HG03135 (cell line): Measurements from ENCODE around the gene AGGF1.
A peak's percentile ranks its signal among the peaks of the same experiment; 100 is the strongest.
"Not testable (repeated sequence)": the region's sequence is repeated elsewhere in the genome, so short reads cannot be mapped to it uniquely, and the experiment has no call there.

Source experiments
- ATAC-seq: cut with Tn5 transposase; IDR thresholded peaks from one replicate; pipeline ENCODE4 v1.9.1; 2021; ENCODE audit warnings: mild to moderate bottlenecking, moderate library complexity; ENCODE audit not compliant: unreplicated experiment

The AGGF1 gene

DNA sequence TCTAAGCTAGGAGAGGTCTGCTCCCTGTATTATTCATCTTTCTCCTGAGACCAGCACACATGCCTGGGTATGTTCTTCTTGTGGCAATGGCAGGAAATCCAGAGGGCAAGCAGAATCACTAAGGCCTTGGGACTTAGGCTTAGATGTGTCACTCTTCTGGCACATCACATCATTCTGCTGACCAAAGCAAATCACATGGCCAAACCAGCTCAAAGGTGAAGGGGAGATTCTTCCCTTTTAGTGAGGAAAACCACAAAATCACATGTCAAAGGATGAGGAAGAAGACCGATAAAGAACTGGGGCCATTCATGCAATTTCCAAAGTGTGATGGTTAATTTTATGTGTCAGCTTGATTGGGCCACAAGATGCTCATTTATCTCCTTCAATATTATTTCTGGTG lies 5.7 kb upstream of the AGGF1 start:
- no peak for ATAC-seq

GRCh38 chr5:77028631-77029375 lies 1.4 kb upstream of the AGGF1 start:
- no peak for ATAC-seq

GRCh38 chr5:77029376-77029885 lies 773 bp upstream of the AGGF1 start:
- ATAC-seq, result no peak

GRCh38 chr5:77031891-77032290 lies 1.7 kb downstream of the AGGF1 start:
- ATAC-seq, result no peak

DNA sequence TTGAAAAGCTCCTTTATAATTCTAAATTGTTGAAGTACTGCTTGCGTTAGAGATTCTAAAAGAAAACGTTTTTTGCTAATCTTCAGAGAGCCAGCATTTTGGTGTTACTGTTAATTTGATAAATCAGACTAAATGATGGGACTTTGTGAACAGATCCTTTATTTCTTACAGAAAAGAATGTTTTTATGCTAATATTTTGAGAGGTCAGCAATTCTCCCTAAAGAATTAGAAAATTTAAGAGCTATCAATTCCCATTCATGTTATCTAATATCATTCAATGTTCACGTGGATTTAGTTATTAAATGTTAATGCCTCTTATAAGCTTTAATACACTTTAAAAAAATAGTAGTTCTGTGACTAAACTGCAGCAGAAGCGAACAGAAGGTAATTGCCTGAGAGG lies 2.4 kb downstream of the AGGF1 start:
- no peak for ATAC-seq

GRCh38 chr5:77033338-77033737 lies 3.1 kb downstream of the AGGF1 start:
- no peak for ATAC-seq

DNA sequence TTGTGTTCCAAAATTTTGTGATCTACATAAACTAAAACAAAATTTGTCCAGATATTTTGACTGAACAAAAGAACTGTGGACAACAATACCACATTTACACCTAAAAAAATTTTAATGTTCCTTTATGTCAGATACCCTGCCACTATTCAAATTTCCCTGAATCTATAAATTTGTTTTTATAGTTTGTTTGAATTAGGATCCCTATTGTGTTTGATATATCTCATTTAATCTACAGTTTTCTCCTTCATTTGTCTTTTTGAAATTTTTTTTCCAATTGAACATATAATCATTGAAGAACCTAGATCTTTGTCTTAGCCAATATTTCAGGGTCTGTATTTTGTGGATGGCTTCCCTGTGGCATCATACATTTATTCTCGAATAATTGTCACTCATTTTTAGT lies 5.7 kb downstream of the AGGF1 start:
- no peak for ATAC-seq

- no peak for ATAC-seq
These were observed 16.3 kb downstream of the AGGF1 start for GRCh38 chr5:77046416-77047073.

DNA sequence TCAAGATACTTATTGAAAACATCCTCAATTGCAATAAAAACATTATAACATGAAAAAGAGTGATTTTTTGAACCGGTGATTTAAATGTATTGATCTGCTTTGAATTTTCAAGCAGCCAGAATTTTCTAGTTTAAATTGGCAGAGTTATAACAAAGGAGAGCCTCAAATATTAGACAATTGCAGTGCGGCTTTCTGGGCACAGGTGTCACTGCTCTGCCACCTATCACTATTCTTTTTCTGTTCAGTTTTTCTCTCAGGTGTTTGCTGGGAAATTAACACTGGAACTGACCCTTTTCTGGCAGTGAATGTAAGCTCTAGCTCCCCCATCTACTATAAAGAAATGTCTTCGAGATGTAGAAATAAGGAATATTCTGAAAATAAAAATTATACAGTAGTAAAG lies 33.8 kb downstream of the AGGF1 start:
- no peak for ATAC-seq

- no peak for ATAC-seq
These were observed 35.1 kb downstream of the AGGF1 start for GRCh38 chr5:77065256-77065655.

DNA sequence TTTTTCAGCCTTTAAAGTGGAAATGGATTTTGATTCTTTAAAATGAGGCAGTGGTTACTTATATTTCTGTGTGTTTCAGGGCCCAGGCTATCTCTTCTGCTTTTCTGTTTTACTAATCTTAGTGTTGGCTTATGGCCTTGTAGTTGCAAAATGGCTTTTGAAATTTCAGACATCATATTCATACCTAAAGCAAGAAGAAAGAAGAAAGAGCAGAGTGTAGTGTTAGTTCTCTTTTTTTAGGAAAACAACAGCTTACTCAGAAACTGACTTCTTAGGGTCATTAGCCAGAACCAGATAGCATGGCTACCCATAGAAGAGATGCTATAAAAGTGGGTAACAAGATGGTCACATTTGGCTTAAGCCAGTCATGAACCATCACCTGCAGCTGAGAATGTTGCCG lies 36.0 kb downstream of the AGGF1 start:
- ATAC-seq, result peak; percentile 24

- ATAC-seq, result peak; percentile 75
These were observed 36.7 kb downstream of the AGGF1 start for GRCh38 chr5:77066823-77067442.

DNA sequence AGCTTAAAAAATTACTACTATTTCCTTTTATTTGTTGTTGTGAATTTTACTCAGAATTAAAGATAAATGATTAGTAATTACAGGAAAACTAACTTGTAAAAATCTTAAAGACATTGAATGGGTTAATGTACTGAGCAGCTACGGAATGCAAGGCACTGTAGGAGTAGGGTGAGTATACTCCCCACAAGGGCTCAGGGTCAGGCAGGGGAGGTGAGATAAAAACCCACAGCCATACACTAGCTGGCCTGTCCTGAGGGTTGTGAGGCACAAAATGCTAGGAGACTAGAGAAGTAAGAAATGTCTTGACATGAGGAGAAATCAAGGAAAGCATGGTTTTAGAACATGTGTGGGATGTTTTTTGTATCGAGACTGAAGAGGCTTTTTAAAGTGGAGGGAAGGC lies 43.5 kb downstream of the AGGF1 start:
- no peak for ATAC-seq

DNA sequence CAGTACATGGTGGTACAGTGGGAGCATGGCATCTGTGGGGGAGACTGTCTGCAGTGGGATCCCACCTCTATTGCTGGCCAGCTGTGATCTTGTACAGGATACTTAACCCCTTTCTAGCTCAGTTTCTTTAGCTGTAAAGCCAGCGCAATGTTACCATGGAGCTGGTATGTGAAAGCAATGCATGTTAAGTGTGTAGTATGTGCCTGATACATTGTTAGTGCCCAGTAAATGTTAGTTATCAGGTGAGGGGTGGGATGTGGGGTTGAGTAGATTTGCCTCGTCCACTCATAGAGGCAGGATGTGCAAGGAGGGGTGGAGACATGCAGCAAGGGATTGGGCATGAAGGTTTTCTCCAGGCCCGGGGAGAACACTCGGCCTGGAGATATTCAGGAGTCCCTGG lies 44.5 kb downstream of the AGGF1 start:
- ATAC-seq, result no peak

DNA sequence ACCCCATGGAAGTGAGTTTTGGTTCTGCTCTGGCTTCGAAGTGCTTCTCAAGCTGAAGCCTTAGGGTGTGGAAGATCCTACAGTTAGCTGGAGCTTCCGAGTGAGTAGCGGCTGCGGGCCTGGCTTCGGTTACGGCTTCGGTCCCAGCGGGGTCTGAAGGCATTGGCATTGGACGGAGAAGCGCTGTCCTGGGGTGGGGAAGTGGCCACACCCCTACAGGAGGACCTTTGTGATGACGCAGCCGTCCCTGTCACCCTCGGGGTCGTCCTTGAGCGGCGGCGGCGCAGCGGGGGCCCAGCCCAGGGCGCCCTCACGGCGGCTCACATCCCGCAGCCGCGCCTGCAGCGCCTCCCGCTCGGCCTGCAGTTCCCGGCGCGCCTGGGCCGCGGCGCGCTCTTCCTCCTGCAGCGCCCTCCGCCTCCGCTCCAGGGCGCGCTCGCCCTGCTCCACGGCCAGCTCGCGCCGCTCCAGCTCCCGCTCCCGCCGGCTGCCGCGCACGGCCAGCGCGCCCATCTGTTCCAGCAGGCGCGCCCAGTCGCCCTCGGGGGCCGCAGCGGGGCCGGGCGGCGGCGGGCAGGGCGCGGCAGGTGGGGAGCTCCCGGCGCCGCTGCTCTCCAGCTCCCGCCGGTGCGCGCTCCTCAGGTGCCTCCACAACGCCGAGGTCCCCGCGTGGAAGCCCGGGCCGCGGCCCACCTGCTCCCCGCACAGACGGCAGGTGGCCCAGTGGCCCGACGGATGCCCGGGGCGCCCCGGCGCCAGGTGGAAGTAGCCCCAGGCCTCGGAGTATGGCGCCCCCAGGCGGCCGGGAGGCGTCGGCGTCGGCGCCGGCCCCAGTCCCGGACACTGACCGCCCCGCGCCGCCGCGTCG lies 47.0 kb downstream of the AGGF1 start:
- ATAC-seq, result peak; percentile 90

- no peak for ATAC-seq
These were observed 47.6 kb downstream of the AGGF1 start for GRCh38 chr5:77077829-77078176.

DNA sequence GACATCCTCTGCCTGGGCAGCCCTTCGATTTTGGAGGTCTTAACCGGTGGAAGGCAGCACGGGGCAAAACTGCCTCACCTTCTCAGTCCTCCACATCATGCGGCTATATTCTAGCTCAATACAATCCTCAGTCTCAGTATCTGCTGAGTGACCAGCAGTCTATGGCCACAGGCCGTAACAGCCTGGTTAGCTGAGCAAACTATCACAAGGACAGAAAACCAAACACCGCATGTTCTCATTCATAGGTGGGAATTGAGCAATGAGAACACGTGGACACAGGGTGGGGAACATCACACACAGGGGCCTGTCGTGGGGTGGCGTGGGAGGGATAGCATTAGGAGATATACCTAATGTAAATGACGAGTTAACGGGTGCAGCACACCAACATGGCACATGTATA lies 50.3 kb downstream of the AGGF1 start:
- not testable (repeated sequence) for ATAC-seq

DNA sequence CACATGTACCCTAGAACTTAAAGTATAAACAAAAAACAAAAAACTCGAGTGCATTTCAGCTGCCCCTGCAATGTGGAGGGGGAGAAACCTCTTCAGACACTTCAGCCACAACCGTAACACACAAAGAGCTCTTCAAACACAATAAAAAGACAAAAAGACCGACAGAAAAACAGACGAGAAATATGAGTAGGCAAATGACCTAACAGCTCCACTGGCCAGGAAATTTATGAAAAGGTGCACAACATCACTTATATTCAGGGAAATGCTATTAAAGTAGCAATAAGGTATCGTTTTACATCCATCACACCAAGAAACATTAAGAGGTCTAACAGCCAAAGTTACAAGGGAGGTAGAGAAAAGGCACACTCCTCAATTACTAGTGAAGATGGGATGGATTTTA lies 50.7 kb downstream of the AGGF1 start:
- no peak for ATAC-seq

DNA sequence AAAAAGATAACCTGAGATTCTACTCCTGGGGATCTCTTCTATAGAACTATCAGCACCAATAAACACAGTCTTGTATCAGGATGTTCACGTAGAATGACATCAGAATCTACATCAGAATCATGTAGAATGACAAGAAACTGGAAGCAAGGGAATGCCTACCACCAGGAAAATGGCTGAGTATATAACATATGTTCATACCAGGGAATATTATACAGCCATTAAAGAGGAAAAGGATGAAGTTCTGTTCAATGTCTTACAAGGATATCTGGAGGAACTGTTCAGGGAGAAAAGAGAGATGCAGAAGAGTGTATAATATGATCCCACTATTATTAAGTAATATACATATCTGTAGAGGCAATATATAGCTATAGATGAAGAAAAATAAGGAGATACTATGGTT lies 52.1 kb downstream of the AGGF1 start:
- ATAC-seq, result no peak

DNA sequence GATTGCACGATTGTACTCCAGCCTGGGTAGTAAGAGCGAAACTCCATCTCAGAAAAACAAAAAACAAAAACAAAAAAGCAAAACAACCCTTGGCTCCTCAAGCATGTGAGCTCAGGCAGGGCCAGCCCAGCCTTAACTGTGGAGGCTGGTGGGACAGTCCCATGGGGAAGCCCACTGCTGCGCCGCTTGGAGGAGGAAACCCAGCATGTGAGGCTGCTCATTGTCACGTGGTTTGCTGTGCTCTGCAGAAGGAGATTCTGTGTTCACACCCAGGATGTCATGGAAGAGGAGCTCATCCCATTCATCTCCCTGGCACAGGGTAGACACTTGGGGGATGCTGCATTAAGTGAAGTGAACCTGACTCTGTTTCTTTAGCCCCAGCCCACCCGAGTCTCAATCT lies 52.9 kb downstream of the AGGF1 start:
- no peak for ATAC-seq

- no peak for ATAC-seq
These were observed 56.1 kb downstream of the AGGF1 start for GRCh38 chr5:77086368-77086688.
